ENCODE measurements around the gene COMMD9.

DNA sequence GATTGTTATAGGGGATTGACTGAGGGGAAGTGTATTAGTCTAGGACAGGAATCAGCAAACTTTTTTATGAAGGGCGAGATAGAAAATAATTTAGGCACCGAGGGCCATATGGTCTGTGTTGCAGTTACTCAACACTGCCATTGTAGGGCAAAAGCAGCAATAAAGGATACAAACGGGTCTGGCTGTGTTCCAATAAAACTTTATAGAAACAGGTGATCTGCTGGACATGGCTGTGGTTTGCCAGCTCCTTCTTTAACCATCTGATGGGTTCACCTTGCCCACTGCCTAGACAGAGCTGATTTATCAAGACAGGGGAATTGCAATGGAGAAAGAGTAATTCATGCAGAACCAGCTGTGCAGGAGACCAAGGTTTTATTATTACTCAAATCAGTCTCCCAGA lies 26.8 kb upstream of the COMMD9 start:
- no peak for TF ChIP-seq EP300 (IDR thresholded peaks at IDR 0.05)
- no peak for TF ChIP-seq POLR2A (IDR thresholded peaks at IDR 0.05)

Measured in upper lobe of left lung (tissue), 4 donors.